Pancreas (tissue), 10 donors: ENCODE results near the gene VAV2. TPM values are rescaled to one million over a fixed set of nuclear protein-coding genes. Genes with fewer than 3 reads are reported as not detected.

ENCODE experiments used
- ATAC-seq, 4 donors: fragments of 200-7000 bp; cut with Tn5 transposase; one replicate each; pipeline versions ENCODE4 v1.8.0 to v1.9.1; 2020; ENCODE audit warnings: mild to moderate bottlenecking in 4 of 4, moderate library complexity in 4 of 4
- DNase-seq, 6 donors: peaks; one replicate each; pipeline ENCODE4 v3.0.0-alpha.2; 2020
- FAIRE-seq: peaks from 2 replicates; lab custom pipeline; 2012; peaks lifted over from hg19 to GRCh38; lab: Jason Lieb, UNC
- H3K27ac ChIP-seq, 4 donors: fragments of 200-600 bp; sonication (generic); 1 replicate in 3 of 4; 2 replicates in 1 of 4; pipeline versions ENCODE4 v1.5.0 to v1.8.0; 2020
- H3K27me3 ChIP-seq, 4 donors: fragments of 200-600 bp; one replicate each; pipeline ENCODE4 v1.8.0; 2021
- H3K36me3 ChIP-seq, 3 donors: fragments of 200-600 bp; sonication (generic) in 1 of 3; one replicate each; pipeline versions ENCODE4 v1.5.0 to v1.8.0; 2020 to 2021
- H3K4me1 ChIP-seq, 3 donors: fragments of 200-600 bp; one replicate each; pipeline ENCODE4 v1.8.0; 2021
- H3K4me3 ChIP-seq, 4 donors: fragments of 200-600 bp; sonication (generic) in 2 of 4; one replicate each; pipeline versions ENCODE4 v1.5.0 to v1.8.0; 2020 to 2021
- H3K9me3 ChIP-seq, 4 donors: fragments of 200-600 bp; one replicate each; pipeline ENCODE4 v1.8.0; 2021
- CTCF ChIP-seq, 4 donors: fragments of 200-600 bp; sonication (generic) in 3 of 4; IDR thresholded peaks; one replicate each; pipeline versions ENCODE4 v1.5.0 to v1.8.0; 2021; ENCODE audit warnings: antibody characterized with exemption in 4 of 4
- WGBS, 2 donors: extraction: QIAGEN DNeasy Blood & Tissue Kit; methylation state at CpG; one replicate each; pipeline ENCODE4 v1.1.7; 2013; 5-methylcytosine and 5-hydroxymethylcytosine counted together
- intact Hi-C, 3 donors: fragments of 100-400 bp; cut with DNase I; formaldehyde crosslinking; loops; one replicate each; pipeline versions ENCODE4 v1.11.1 to v1.14.2; 2022
- polyA plus RNA-seq, 2 donors: library from polyadenylated mRNA; stranded (reverse); fragments of 200-250 nt; gene quantifications; one replicate each; pipeline ENCODE4 v1.2.3, GENCODE V29; 2013
- total RNA-seq, 6 donors: library from RNA; stranded (reverse); fragmentation: NEBNext Ultra II Directional in 4 of 6; extraction: Animal tissue kit (Norgen Biotek cat#: 25700) in 4 of 6; gene quantifications; one replicate each; pipeline versions ENCODE4 v1.2.1 to v1.2.4, GENCODE V29; 2021 to 2023
- donor health status: healthy with polysubstance abuse.
- donor health status: DM: no; HTN: no; CAD: no; lungs with moderate emphysema.
- donor health status: DM: no; HTN: no; CAD: no.
- donor health status: control.
- donor health status: control.
- donor health status: Bipolar disorder and iron deficiency.
- donor health status: DM: yes; HTN: yes; CAD: no.
- donor health status: DM: no; HTN: no; CAD: no.
- donor health status: DM: no; HTN: no; CAD: no.
- donor health status: DM: yes; HTN: yes; CAD: no.

Gene VAV2
- total and polyA plus RNA-seq, 8 donors: 20.5 to 41.0 (median 33.6) TPM

- Histone ChIP-seq H3K9me3 (no peaks in the 10 kb centered on the region), H3K27ac (no peak overlapping the region), H3K36me3 (no peaks in the 10 kb centered on the region), H3K4me1 (peaks cover 4 to 23% (median 23%) of the 10 kb centered on the region in 3 donors), H3K27me3 (no peaks in the 10 kb centered on the region), H3K4me3 (no peak overlapping the region)
- no peak for ATAC-seq
- intact Hi-C loops: no loop called here
- WGBS, 2 donors: 74 to 79% methylated on average over 13 of the region's 13 CpGs
- peak in 1 of 6 donors; percentile 43 for DNase-seq
- no peak for TF ChIP-seq CTCF (IDR thresholded peaks at IDR 0.05)
- FAIRE-seq: no peak
These were observed 5.2 kb downstream of the VAV2 start for GRCh38 chr9:133986774-133987445.

DNA sequence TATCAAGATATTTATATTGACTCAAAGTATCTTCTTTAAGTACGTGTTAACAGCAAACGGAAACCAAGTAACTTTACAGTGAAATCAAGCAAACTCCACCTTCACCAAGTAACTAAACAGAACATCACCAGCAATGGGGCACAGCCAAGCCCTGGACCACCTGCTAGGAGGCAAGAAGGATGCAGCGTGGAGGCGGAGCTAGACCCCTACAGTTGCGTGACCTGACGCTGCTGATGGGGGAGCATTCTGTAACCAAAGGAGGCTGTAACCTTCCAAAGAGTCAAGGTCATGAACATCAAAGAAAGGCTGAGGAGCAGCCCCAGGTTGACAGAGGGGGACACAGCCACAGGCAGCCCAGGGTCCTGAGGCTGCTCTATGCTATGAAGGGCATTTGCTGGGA is 6.1 kb downstream of the VAV2 start:
- Histone ChIP-seq H3K4me1 (peaks cover 13 to 31% (median 30%) of the 10 kb centered on the region in 3 donors), H3K4me3 (no peak overlapping the region), H3K27ac (no peak overlapping the region), H3K36me3 (no peaks in the 10 kb centered on the region), H3K27me3 (no peaks in the 10 kb centered on the region), H3K9me3 (no peaks in the 10 kb centered on the region)
- intact Hi-C loops: no loop called here
- no peak for FAIRE-seq
- TF ChIP-seq CTCF (IDR thresholded peaks at IDR 0.05): no peak
- no peak for ATAC-seq
- DNase-seq: peak in 1 of 6 donors; percentile 52
- 55 to 65% methylated on average over 6 of the region's 6 CpGs for WGBS, 2 donors

DNA sequence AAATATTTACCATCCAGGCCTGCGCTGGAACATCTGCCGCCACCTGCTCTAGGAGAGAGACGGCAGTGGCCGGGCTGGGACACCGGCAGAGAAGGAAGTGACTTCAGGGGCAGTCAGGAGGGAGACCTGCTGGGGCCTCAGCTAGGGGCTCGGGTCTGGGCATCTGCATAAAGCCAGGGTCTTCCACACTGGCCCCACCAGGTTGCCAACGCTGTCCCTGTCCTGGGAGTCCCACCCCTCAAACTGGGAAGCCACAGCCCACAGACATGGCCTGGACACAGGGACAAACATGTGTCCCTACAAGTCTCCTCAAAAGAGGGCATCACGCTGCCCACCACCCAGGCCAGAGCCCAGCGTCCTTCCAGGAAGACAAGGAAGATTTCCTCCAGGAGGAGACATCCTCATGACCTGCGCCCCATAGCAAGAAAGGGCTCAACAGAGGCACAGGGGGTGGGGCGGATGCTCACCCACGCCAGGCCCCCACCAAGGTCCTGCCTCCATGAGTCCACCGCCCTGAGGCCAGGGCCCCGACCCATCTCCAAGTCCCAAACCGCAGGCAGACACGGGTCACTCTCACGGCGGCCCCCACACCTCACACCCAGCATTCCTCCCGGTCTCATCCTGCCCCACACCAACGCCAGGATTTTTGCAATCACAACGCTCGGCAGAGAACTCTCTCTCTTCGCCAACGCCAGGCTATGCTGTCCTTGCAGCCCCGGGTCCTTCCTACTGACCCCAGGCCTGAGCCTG is 9.0 kb downstream of the VAV2 start:
- no peaks in the 10 kb centered on the region for H3K36me3 ChIP-seq
- peak in 3 of 6 donors; percentile 30 to 67 (median 50) for DNase-seq
- H3K4me3 ChIP-seq: no peak overlapping the region
- H3K9me3 ChIP-seq: no peaks in the 10 kb centered on the region
- FAIRE-seq: no peak
- H3K27ac ChIP-seq: no peak overlapping the region
- H3K4me1 ChIP-seq: peaks cover 40 to 50% (median 46%) of the 10 kb centered on the region in 3 donors
- intact Hi-C loops: no loop called here
- no peak for TF ChIP-seq CTCF (IDR thresholded peaks at IDR 0.05)
- H3K27me3 ChIP-seq: no peaks in the 10 kb centered on the region
- WGBS, 2 donors: 80 to 84% methylated on average over 25 of the region's 25 CpGs
- ATAC-seq: no peak

DNA sequence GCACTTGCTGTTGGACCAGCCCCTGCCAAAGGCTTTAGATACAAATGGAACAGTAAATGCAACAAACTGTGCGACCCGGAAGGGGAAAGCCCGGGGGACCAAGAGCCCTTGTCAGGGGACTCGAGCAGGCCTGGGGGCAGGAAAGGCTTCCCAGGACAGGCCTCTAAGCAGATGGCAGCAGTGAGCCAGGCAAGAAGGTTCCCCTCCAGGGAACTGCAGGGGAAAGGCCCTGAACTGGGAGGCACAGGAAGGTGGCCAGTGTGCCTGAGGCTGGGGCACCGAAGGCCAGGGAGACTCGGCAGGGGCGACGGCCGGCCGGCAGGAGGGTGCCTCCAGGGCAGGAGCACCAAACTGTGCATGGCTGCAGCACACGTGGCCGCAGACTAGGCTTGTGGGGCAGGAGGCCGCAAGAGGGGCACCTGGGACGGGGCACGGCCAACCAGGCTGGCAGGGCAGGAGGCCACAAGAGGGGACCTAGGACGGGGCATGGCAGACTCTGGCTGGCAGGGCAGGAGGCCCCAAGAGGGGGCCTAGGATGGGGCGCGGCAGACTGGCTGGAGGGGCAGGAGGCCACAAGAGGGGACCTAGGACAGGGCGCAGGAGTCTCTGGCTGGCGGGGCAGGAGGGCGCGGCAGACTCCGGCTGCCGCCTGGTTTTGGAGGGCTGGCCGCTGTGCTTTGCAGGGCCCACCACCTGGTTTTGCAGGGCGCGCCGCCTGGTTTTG is 10.0 kb downstream of the VAV2 start:
- Histone ChIP-seq H3K4me3 (no peak overlapping the region), H3K36me3 (no peaks in the 10 kb centered on the region), H3K27me3 (no peaks in the 10 kb centered on the region), H3K9me3 (no peaks in the 10 kb centered on the region), H3K27ac (peak overlapping the region in 1 of 4 donors; percentile 17), H3K4me1 (peaks cover 47 to 60% (median 53%) of the 10 kb centered on the region in 3 donors)
- no peak for FAIRE-seq
- DNase-seq: peak in 3 of 6 donors; percentile 37 to 72 (median 58)
- 63 to 73% methylated on average over 28 of the region's 28 CpGs for WGBS, 2 donors
- no peak for ATAC-seq
- intact Hi-C loops: no loop called here
- TF ChIP-seq CTCF (IDR thresholded peaks at IDR 0.05): no peak
